ENCODE measurements around the gene CIZ1. TPM values are rescaled to one million over a fixed set of nuclear protein-coding genes. Genes with fewer than 3 reads are reported as not detected.
A peak's percentile ranks its signal among the peaks of the same experiment; 100 is the strongest.

Gene CIZ1
- polyA plus RNA-seq, 2 of the 4 experiments (the other 2 are of a cell fraction) = 39.2 to 92.5 TPM

DNA sequence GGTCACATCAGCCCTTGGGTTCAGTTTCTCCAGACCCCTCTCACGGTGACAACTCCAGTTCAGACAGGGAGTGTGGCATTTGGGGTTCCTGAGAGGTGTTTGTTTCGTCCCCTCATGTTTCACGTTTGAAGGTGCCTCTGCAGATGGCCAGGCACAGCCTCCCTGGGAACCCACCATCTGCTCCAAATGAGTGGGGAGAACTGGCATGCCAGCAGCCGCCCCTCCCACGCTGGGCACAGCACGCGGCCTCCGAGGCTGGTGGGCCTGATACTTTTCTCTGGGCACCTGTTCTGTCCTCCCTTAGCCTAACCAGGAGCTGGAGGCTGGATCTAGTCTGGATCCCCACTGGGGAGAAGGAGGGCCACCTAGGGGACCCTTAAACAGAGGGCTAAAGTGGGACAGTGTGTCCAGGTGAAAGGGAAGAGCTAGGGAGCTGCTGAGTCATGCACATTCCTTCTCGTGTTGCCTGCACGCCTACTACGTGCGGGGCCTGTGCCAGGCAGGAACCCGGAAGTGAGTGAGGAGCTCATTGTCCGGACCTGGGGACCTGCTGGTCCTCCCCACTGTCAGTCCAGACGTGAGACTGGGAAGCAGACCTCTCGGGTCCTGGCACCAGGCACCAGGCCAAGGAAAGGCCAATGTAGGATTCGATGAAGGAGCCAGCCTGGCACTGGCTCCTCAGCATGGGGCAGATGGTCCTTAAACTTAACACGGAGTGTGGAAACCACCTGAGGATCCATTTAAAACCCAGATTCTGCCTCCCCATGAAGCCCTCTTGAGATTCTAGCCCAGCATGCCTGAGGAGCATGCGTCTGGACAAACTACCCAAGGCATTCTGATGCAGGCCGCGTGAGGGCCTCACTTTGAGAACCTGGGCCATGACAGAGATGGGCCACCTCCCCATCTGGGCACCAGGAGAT, 23.5 kb upstream of the CIZ1 start:
- FAIRE-seq = no peak
- 42% methylated on average over 16 of the region's 21 CpGs for WGBS (ENCODE audit: missing lambda C conversion rate)
- peak in 1 of 2 experiments; percentile 77 for DNase-seq (ENCODE audit: low read depth in 1 of 2, low spot score in 1 of 2)
- Histone ChIP-seq H3K9me3 (no peaks in the 10 kb centered on the region), H3K4me1 (peaks cover 91% of the 10 kb centered on the region), H3K4me3 (no peak overlapping the region), H3K4me2 (peak overlapping the region; percentile 66), H3K27ac (peak overlapping the region; percentile 95 to 99)
- CTCF ChIA-PET = interaction anchor here (0.5 to 10.3 kb wide), 9 partner anchors 8 to 232 kb away, joined by 3 to 82 read pairs (median 4); partner anchors contain the start of genes CIZ1 and DNM1
- POLR2A ChIA-PET = interaction anchor here (1.0 to 1.2 kb wide), 3 partner anchors 11 to 55 kb away, joined by 3 to 7 read pairs (median 6); partner anchors contain the start of genes BBLN and DNM1
- 0 out of 6 replicates have a peak, but pooled peaks of 1 of the 2 experiments have one; percentile 0 for ATAC-seq
- TF ChIP-seq GATA3 (IDR thresholded peaks at IDR 0.05; ENCODE audit: borderline replicate concordance) = no peak
- TF ChIP-seq CBX2 (IDR thresholded peaks at IDR 0.05; ENCODE audit: borderline replicate concordance, low read depth) = no peak
- no peak for TF ChIP-seq CHD2 (IDR thresholded peaks at IDR 0.05; ENCODE audit: low read length, partially characterized antibody)
- TF ChIP-seq BHLHE40 (IDR thresholded peaks at IDR 0.05; ENCODE audit: low read depth, low read length) = no peak
- no peak for TF ChIP-seq ZC3H11A (IDR thresholded peaks at IDR 0.05)
- TF ChIP-seq NPAS2 (CRISPR knock-in tag; IDR thresholded peaks at IDR 0.05; ENCODE audit: borderline replicate concordance) = no peak
- no peak for TF ChIP-seq HEYL (CRISPR knock-in tag; IDR thresholded peaks at IDR 0.05)
- no peak for TF ChIP-seq HES2 (IDR thresholded peaks at IDR 0.05)
- TF ChIP-seq, protein P1, sequence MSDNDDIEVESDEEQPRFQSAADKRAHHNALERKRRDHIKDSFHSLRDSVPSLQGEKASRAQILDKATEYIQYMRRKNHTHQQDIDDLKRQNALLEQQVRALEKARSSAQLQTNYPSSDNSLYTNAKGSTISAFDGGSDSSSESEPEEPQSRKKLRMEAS (IDR thresholded peaks at IDR 0.05) = peak; percentile 66
- TF ChIP-seq EHF (CRISPR knock-in tag; IDR thresholded peaks at IDR 0.05) = peak; percentile 56
- no peak for TF ChIP-seq FOXS1 (CRISPR knock-in tag; IDR thresholded peaks at IDR 0.05)
- no peak for TF ChIP-seq ATOH8 (CRISPR knock-in tag; IDR thresholded peaks at IDR 0.05; ENCODE audit: low read depth)
- TF ChIP-seq, protein P2, sequence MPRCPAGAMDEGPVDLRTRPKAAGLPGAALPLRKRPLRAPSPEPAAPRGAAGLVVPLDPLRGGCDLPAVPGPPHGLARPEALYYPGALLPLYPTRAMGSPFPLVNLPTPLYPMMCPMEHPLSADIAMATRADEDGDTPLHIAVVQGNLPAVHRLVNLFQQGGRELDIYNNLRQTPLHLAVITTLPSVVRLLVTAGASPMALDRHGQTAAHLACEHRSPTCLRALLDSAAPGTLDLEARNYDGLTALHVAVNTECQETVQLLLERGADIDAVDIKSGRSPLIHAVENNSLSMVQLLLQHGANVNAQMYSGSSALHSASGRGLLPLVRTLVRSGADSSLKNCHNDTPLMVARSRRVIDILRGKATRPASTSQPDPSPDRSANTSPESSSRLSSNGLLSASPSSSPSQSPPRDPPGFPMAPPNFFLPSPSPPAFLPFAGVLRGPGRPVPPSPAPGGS (IDR thresholded peaks at IDR 0.05) = no peak
- no peak for TF ChIP-seq POLR2A (IDR thresholded peaks at IDR 0.05; ENCODE audit: low read length)
- TF ChIP-seq SMC3 (IDR thresholded peaks at IDR 0.05) = no peak
- TF ChIP-seq MAFK (IDR thresholded peaks at IDR 0.05; ENCODE audit: partially characterized antibody) = peak; percentile 91
- TF ChIP-seq, protein P3, sequence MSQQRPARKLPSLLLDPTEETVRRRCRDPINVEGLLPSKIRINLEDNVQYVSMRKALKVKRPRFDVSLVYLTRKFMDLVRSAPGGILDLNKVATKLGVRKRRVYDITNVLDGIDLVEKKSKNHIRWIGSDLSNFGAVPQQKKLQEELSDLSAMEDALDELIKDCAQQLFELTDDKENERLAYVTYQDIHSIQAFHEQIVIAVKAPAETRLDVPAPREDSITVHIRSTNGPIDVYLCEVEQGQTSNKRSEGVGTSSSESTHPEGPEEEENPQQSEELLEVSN (IDR thresholded peaks at IDR 0.05; ENCODE audit: borderline replicate concordance, low read depth) = no peak
- TF ChIP-seq JUNB (IDR thresholded peaks at IDR 0.05) = no peak
- TF ChIP-seq RAD21 (conservative IDR thresholded peaks at IDR 0.05 in 1 of 2, IDR thresholded peaks at IDR 0.05 in 1 of 2) = no peak
- TF ChIP-seq, protein P4, sequence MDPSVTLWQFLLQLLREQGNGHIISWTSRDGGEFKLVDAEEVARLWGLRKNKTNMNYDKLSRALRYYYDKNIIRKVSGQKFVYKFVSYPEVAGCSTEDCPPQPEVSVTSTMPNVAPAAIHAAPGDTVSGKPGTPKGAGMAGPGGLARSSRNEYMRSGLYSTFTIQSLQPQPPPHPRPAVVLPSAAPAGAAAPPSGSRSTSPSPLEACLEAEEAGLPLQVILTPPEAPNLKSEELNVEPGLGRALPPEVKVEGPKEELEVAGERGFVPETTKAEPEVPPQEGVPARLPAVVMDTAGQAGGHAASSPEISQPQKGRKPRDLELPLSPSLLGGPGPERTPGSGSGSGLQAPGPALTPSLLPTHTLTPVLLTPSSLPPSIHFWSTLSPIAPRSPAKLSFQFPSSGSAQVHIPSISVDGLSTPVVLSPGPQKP (IDR thresholded peaks at IDR 0.05; ENCODE audit: low read depth, low read length) = no peak
- peak in 1 of 2 experiments; percentile 26; a peak in 1 of 5 replicates for TF ChIP-seq JUN (IDR thresholded peaks at IDR 0.05)
- TF ChIP-seq EHMT2 (IDR thresholded peaks at IDR 0.05; ENCODE audit: low read depth) = no peak
- TF ChIP-seq, protein P5, sequence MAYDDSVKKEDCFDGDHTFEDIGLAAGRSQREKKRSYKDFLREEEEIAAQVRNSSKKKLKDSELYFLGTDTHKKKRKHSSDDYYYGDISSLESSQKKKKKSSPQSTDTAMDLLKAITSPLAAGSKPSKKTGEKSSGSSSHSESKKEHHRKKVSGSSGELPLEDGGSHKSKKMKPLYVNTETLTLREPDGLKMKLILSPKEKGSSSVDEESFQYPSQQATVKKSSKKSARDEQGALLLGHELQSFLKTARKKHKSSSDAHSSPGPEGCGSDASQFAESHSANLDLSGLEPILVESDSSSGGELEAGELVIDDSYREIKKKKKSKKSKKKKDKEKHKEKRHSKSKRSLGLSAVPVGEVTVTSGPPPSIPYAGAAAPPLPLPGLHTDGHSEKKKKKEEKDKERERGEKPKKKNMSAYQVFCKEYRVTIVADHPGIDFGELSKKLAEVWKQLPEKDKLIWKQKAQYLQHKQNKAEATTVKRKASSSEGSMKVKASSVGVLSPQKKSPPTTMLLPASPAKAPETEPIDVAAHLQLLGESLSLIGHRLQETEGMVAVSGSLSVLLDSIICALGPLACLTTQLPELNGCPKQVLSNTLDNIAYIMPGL (CRISPR knock-in tag; IDR thresholded peaks at IDR 0.05; ENCODE audit: borderline replicate concordance) = peak; percentile 23; the same call in 1 of the 2 replicates
- TF ChIP-seq KDM1A (IDR thresholded peaks at IDR 0.05; ENCODE audit: low read depth) = no peak
- TF ChIP-seq CEBPB (IDR thresholded peaks at IDR 0.05) = no peak
- no peak for TF ChIP-seq MAZ (IDR thresholded peaks at IDR 0.05; ENCODE audit: borderline replicate concordance, low read depth, low read length)
- peak; percentile 65 for TF ChIP-seq NFE2L2 (conservative IDR thresholded peaks at IDR 0.05; ENCODE audit: low read length)
- no peak for TF ChIP-seq TFCP2L1 (CRISPR knock-in tag; IDR thresholded peaks at IDR 0.05)
- TF ChIP-seq, protein P6, sequence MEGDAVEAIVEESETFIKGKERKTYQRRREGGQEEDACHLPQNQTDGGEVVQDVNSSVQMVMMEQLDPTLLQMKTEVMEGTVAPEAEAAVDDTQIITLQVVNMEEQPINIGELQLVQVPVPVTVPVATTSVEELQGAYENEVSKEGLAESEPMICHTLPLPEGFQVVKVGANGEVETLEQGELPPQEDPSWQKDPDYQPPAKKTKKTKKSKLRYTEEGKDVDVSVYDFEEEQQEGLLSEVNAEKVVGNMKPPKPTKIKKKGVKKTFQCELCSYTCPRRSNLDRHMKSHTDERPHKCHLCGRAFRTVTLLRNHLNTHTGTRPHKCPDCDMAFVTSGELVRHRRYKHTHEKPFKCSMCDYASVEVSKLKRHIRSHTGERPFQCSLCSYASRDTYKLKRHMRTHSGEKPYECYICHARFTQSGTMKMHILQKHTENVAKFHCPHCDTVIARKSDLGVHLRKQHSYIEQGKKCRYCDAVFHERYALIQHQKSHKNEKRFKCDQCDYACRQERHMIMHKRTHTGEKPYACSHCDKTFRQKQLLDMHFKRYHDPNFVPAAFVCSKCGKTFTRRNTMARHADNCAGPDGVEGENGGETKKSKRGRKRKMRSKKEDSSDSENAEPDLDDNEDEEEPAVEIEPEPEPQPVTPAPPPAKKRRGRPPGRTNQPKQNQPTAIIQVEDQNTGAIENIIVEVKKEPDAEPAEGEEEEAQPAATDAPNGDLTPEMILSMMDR (IDR thresholded peaks at IDR 0.05) = no peak
- TF ChIP-seq FOSB (CRISPR knock-in tag; IDR thresholded peaks at IDR 0.05) = no peak
- TF ChIP-seq ZSCAN20 (CRISPR knock-in tag; IDR thresholded peaks at IDR 0.05) = 0 out of 2 replicates have a peak, but pooled peaks have one; percentile 33
- no peak for TF ChIP-seq TP53 (CRISPR knock-in tag; IDR thresholded peaks at IDR 0.05)
